K562 (cell line): ENCODE measurements around the gene CDC45. TPM values are rescaled to one million over a fixed set of nuclear protein-coding genes. Genes with fewer than 3 reads are reported as not detected.
A peak's percentile ranks its signal among the peaks of the same experiment; 100 is the strongest.

Experiments
- ATF4 ChIP-seq: fragments of 450-650 bp; formaldehyde crosslinking; IDR thresholded peaks from 2 replicates; pipeline ENCODE4 v1.4.0; 2022; ENCODE audit warnings: mild to moderate bottlenecking, moderate library complexity
- BRCA1 ChIP-seq, 2 experiments: fragments of 450-650 bp in 1 of 2; sonication (generic) in 1 of 2; formaldehyde crosslinking in 1 of 2; IDR thresholded peaks; 2 replicates each; pipeline versions ENCODE4 v1.5.0 to v1.6.1; 2017 to 2020; ENCODE audit warnings: mild to moderate bottlenecking in 1 of 2, missing genetic modification reagents in 1 of 2
- C11orf30 ChIP-seq: fragments of 450-650 bp; IDR thresholded peaks from 2 replicates; pipeline ENCODE4 v1.6.1; 2016; ENCODE audit warnings: low read depth, mild to moderate bottlenecking
- CREB1 ChIP-seq, 2 experiments: sonication (generic) in 1 of 2; formaldehyde crosslinking in 1 of 2; IDR thresholded peaks; 2 replicates each; pipeline versions ENCODE4 v1.6.1 to v1.8.0; 2012 to 2022; ENCODE audit warnings: inconsistent platforms in 1 of 2, mild to moderate bottlenecking in 1 of 2, missing genetic modification reagents in 1 of 2, moderate library complexity in 1 of 2
- FOXJ3 ChIP-seq: sonication (generic); formaldehyde crosslinking; IDR thresholded peaks from 2 replicates; pipeline ENCODE4 v1.4.0; 2020; ENCODE audit warnings: mild to moderate bottlenecking, missing genetic modification reagents
- HBP1 ChIP-seq: fragments of 450-650 bp; formaldehyde crosslinking; IDR thresholded peaks from 2 replicates; pipeline ENCODE4 v1.4.0; 2022; ENCODE audit warnings: missing genetic modification characterization
- KHSRP ChIP-seq: fragments of 450-650 bp; IDR thresholded peaks from 2 replicates; pipeline ENCODE4 v1.6.1; 2017
- MBD1 ChIP-seq: fragments of 250-450 bp; sonication (Bioruptor Pico); IDR thresholded peaks from 2 replicates; pipeline ENCODE4 v1.8.0; 2022; ENCODE audit warnings: inconsistent platforms
- RNF2 ChIP-seq: sonication (generic); IDR thresholded peaks from 2 replicates; pipeline ENCODE4 v1.6.1; 2016
- RNF219 ChIP-seq: fragments of 250-450 bp; sonication (Bioruptor Pico); IDR thresholded peaks from 2 replicates; pipeline ENCODE4 v1.5.0; 2022; ENCODE audit warnings: mild to moderate bottlenecking
- STAT5B ChIP-seq: fragments of 250-450 bp; sonication (Bioruptor Pico); IDR thresholded peaks from 2 replicates; pipeline ENCODE4 v1.8.0; 2021; ENCODE audit warnings: mild to moderate bottlenecking, inconsistent platforms
- TOE1 ChIP-seq, 2 experiments: fragments of 450-650 bp in 1 of 2; sonication (generic) in 1 of 2; formaldehyde crosslinking in 1 of 2; IDR thresholded peaks; 2 replicates each; pipeline versions ENCODE4 v1.7.1 to v1.8.0; 2016 to 2022; ENCODE audit warnings: borderline replicate concordance in 2 of 2, mild to moderate bottlenecking in 2 of 2, antibody characterized with exemption in 1 of 2, inconsistent platforms in 1 of 2, low read depth in 1 of 2, missing genetic modification reagents in 1 of 2, moderate library complexity in 1 of 2
- ZBTB12 ChIP-seq: fragments of 250-450 bp; sonication (Bioruptor Pico); IDR thresholded peaks from 2 replicates; pipeline ENCODE4 v1.4.0; 2020
- ZFX ChIP-seq: sonication (generic); formaldehyde crosslinking; IDR thresholded peaks from 2 replicates; pipeline ENCODE4 v1.8.0; 2022; ENCODE audit warnings: mild to moderate bottlenecking, missing genetic modification reagents, moderate library complexity
- ZNF41 ChIP-seq: fragments of 250-450 bp; sonication (Bioruptor Pico); conservative IDR thresholded peaks from 2 replicates; pipeline ENCODE4 v1.4.0; 2020; ENCODE audit warnings: mild to moderate bottlenecking
- ZNF512 ChIP-seq: IDR thresholded peaks from 2 replicates; pipeline ENCODE4 v1.6.1; 2016; ENCODE audit warnings: missing genetic modification characterization, missing compliant biosample characterization
- ZSCAN29 ChIP-seq: fragments of 450-650 bp; IDR thresholded peaks from 2 replicates; pipeline ENCODE4 v1.6.1; 2017
- polyA plus RNA-seq, 8 experiments: library from polyadenylated mRNA; depleted of rRNA in 4 of 8; stranded (reverse) in 5 of 8; unstranded in 3 of 8; fragments of >200 nt; fragmentation: Nextera tagmentation in 2 of 8; fragmentation: Illumina TruSeq in 1 of 8; extraction: Ambion mirVana in 2 of 8; extraction: Trizol in 1 of 8; gene quantifications; 2 replicates each; pipeline versions ENCODE4 v1.2.1 to v1.2.3, GENCODE V29; 2011 to 2014; ENCODE audit warnings: inconsistent platforms in 1 of 8, missing spikeins in 1 of 8
- total RNA-seq, 7 experiments: library from RNA; depleted of rRNA in 6 of 7; stranded (reverse); fragments of >200 nt in 6 of 7; fragmentation: Illumina TruSeq in 2 of 7; extraction: Trizol in 2 of 7; gene quantifications; 2 replicates each; pipeline versions ENCODE4 v1.2.1 to v1.2.3, GENCODE V29; 2011 to 2021; ENCODE audit warnings: low replicate concordance in 1 of 7

The CDC45 gene
- total and polyA plus RNA-seq, 9 of the 15 experiments (the other 6 are each of a cell fraction or from before 2014, with no cell fraction given) = 251 to 580 (median 410) TPM

- TF ChIP-seq BRCA1 (IDR thresholded peaks at IDR 0.05) (no peak), BRCA1 (CRISPR knock-in tag; IDR thresholded peaks at IDR 0.05) (peak; percentile 80; the same call in 1 of the 2 replicates), HBP1 (CRISPR knock-in tag) (no peak), FOXJ3 (CRISPR knock-in tag) (no peak), RNF2 (no peak), TOE1 (IDR thresholded peaks at IDR 0.05; ENCODE audit: borderline replicate concordance) (no peak), TOE1 (CRISPR knock-in tag; IDR thresholded peaks at IDR 0.05; ENCODE audit: borderline replicate concordance, low read depth) (no peak), MBD1 (CRISPR knock-in tag) (no peak), ZNF41 (CRISPR knock-in tag) (no peak), ZFX (CRISPR knock-in tag) (no peak), STAT5B (CRISPR knock-in tag) (no peak), ZNF512 (tag) (no peak), ZBTB12 (no peak), ZSCAN29 (no peak), C11orf30 (no peak), ATF4 (CRISPR knock-in tag) (no peak), KHSRP (no peak), CREB1 (IDR thresholded peaks at IDR 0.05) (no peak), CREB1 (CRISPR knock-in tag; IDR thresholded peaks at IDR 0.05) (0 out of 2 replicates have a peak, but pooled peaks have one; percentile 14), RNF219 (no peak)
Measured at GRCh38 chr22:19514831-19515565, 35.3 kb downstream of the CDC45 start (continued).
